ENCODE results near the gene SUN3. TPM values are rescaled to one million over a fixed set of nuclear protein-coding genes. Genes with fewer than 3 reads are reported as not detected.

SUN3 gene
- total and polyA plus RNA-seq, 2 of the 13 experiments (the other 11 are each of a cell fraction or from before 2014, with no cell fraction given): not detected

- Histone ChIP-seq H3K9ac (ENCODE audit: insufficient read depth, low read depth, low read length) (no peak overlapping the region), H4K20me1 (ENCODE audit: insufficient read depth, low read length) (no peaks in the 10 kb centered on the region), H3K36me3 (replicated peaks in 1 of 2; ENCODE audit: control insufficient read depth in 1 of 2, insufficient read depth in 2 of 2, low read length in 2 of 2) (peaks cover 26 to 68% of the 10 kb centered on the region in 2 experiments), H3K9me3 (ENCODE audit: low read length) (no peaks in the 10 kb centered on the region), H3K4me3 (replicated peaks in 1 of 3; ENCODE audit: insufficient read depth in 1 of 3, low read depth in 2 of 3, low read length in 3 of 3) (no peak overlapping the region), H3K4me2 (ENCODE audit: low read depth, low read length) (no peak overlapping the region), H2AFZ (ENCODE audit: low read length) (no peak overlapping the region), H3K27me3 (ENCODE audit: control insufficient read depth in 1 of 2, insufficient read depth in 2 of 2, low read length in 2 of 2) (no peaks in the 10 kb centered on the region), H3K27ac (ENCODE audit: extremely low read length, insufficient read depth, low read length) (no peak overlapping the region), H3K79me2 (ENCODE audit: insufficient read depth, low read length) (no peaks in the 10 kb centered on the region), H3K4me1 (ENCODE audit: insufficient read depth, low read length) (no peaks in the 10 kb centered on the region)
- TF ChIP-seq STAG1 (CRISPR knock-in tag; IDR thresholded peaks at IDR 0.05) (no peak), CHCHD3 (CRISPR knock-in tag; IDR thresholded peaks at IDR 0.05) (no peak), PCBP2 (optimal IDR thresholded peaks at IDR 0.05; ENCODE audit: low read depth, low read length, poor library complexity, severe bottlenecking) (no peak), SMAD3 (CRISPR knock-in tag; IDR thresholded peaks at IDR 0.05) (no peak), CBFB (CRISPR knock-in tag; IDR thresholded peaks at IDR 0.05) (no peak), ZNF260 (CRISPR knock-in tag; IDR thresholded peaks at IDR 0.05; ENCODE audit: borderline replicate concordance, low read depth) (no peak), PHF8 (CRISPR knock-in tag; IDR thresholded peaks at IDR 0.05) (no peak), ZKSCAN5 (CRISPR knock-in tag; IDR thresholded peaks at IDR 0.05) (no peak), ZNF556 (CRISPR knock-in tag; IDR thresholded peaks at IDR 0.05; ENCODE audit: borderline replicate concordance) (no peak), SP5 (CRISPR knock-in tag; IDR thresholded peaks at IDR 0.05; ENCODE audit: borderline replicate concordance, low read depth) (no peak), ZNF34 (CRISPR knock-in tag; IDR thresholded peaks at IDR 0.05; ENCODE audit: borderline replicate concordance) (no peak), ZHX2 (IDR thresholded peaks at IDR 0.05; ENCODE audit: low read depth) (no peak), ZHX2 (CRISPR knock-in tag; IDR thresholded peaks at IDR 0.05; ENCODE audit: borderline replicate concordance) (no peak), ZNF121 (CRISPR knock-in tag; IDR thresholded peaks at IDR 0.05) (no peak), HIVEP1 (CRISPR knock-in tag; IDR thresholded peaks at IDR 0.05) (no peak)
- TF ChIP-seq, protein P1, sequence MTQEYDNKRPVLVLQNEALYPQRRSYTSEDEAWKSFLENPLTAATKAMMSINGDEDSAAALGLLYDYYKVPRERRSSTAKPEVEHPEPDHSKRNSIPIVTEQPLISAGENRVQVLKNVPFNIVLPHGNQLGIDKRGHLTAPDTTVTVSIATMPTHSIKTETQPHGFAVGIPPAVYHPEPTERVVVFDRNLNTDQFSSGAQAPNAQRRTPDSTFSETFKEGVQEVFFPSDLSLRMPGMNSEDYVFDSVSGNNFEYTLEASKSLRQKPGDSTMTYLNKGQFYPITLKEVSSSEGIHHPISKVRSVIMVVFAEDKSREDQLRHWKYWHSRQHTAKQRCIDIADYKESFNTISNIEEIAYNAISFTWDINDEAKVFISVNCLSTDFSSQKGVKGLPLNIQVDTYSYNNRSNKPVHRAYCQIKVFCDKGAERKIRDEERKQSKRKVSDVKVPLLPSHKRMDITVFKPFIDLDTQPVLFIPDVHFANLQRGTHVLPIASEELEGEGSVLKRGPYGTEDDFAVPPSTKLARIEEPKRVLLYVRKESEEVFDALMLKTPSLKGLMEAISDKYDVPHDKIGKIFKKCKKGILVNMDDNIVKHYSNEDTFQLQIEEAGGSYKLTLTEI (CRISPR knock-in tag; conservative IDR thresholded peaks at IDR 0.05): no peak
- TF ChIP-seq, protein P2, sequence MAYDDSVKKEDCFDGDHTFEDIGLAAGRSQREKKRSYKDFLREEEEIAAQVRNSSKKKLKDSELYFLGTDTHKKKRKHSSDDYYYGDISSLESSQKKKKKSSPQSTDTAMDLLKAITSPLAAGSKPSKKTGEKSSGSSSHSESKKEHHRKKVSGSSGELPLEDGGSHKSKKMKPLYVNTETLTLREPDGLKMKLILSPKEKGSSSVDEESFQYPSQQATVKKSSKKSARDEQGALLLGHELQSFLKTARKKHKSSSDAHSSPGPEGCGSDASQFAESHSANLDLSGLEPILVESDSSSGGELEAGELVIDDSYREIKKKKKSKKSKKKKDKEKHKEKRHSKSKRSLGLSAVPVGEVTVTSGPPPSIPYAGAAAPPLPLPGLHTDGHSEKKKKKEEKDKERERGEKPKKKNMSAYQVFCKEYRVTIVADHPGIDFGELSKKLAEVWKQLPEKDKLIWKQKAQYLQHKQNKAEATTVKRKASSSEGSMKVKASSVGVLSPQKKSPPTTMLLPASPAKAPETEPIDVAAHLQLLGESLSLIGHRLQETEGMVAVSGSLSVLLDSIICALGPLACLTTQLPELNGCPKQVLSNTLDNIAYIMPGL (CRISPR knock-in tag; IDR thresholded peaks at IDR 0.05; ENCODE audit: borderline replicate concordance in 1 of 2, low read depth in 1 of 2): no peak
- 93% methylated on average over 2 of the region's 2 CpGs for WGBS (ENCODE audit: low lambda C conversion rate)
- in situ Hi-C loops (cut with HindIII; ENCODE audit: extremely low pct_ligation_motif_present, low pct_unique_long_range_greater_than_20kb) (no loop called here), intact Hi-C loops (cut with micrococcal nuclease; ENCODE audit: unreplicated experiment) (loop anchor here (2.0 kb wide), 1 partner anchor 701 kb away; no protein-coding TSS in a partner anchor)
- DNase-seq (ENCODE audit: low spot score): no peak
- BruUV-seq (replicated peaks): no TSS peak
- no peak for FAIRE-seq
- ChIA-PET CTCF (ENCODE audit: low intra/inter-chr PET ratio, low total read pairs) (no interaction called here), POLR2A (no interaction called here)
- ATAC-seq: no peak
Measured at GRCh38 chr7:47967708-47968107, 61.2 kb downstream of the SUN3 start.

Data from HepG2 (cell line).